Right lobe of liver (tissue), 6 donors: ENCODE data around the gene CBL. TPM values are rescaled to one million over a fixed set of nuclear protein-coding genes. Genes with fewer than 3 reads are reported as not detected.
A peak's percentile ranks its signal among the peaks of the same experiment; 100 is the strongest.

ENCODE experiments used
- ATAC-seq, 4 donors: fragments of 200-7000 bp; cut with Tn5 transposase; one replicate each; pipeline ENCODE4 v1.9.1; 2020; ENCODE audit warnings: mild to moderate bottlenecking in 4 of 4, moderate library complexity in 4 of 4
- DNase-seq, 3 donors: peaks; one replicate each; pipeline ENCODE4 v3.0.0-alpha.2; 2020
- H3K27ac ChIP-seq, 3 donors: fragments of 200-600 bp; one replicate each; pipeline ENCODE4 v1.8.0; 2022
- H3K27me3 ChIP-seq, 2 donors: fragments of 200-600 bp; one replicate each; pipeline ENCODE4 v1.8.0; 2022
- H3K36me3 ChIP-seq, 4 donors: fragments of 200-600 bp; sonication (generic) in 1 of 4; one replicate each; pipeline versions ENCODE4 v1.5.1 to v1.8.0; 2017 to 2022; ENCODE audit warnings: control low read depth in 1 of 4
- H3K4me1 ChIP-seq, 4 donors: fragments of 200-600 bp; sonication (generic) in 1 of 4; one replicate each; pipeline versions ENCODE4 v1.5.1 to v1.8.0; 2017 to 2022; ENCODE audit warnings: control low read depth in 1 of 4
- H3K4me3 ChIP-seq, 3 donors: fragments of 200-600 bp; one replicate each; pipeline ENCODE4 v1.8.0; 2022
- H3K9me3 ChIP-seq, 4 donors: fragments of 200-600 bp; sonication (generic) in 1 of 4; one replicate each; pipeline versions ENCODE4 v1.5.1 to v1.8.0; 2017 to 2022; ENCODE audit warnings: control low read depth in 1 of 4
- POLR2A ChIP-seq: fragments of 450-650 bp; IDR thresholded peaks from one replicate; pipeline ENCODE4 v1.6.1; 2017; ENCODE audit warnings: antibody characterized with exemption, mild to moderate bottlenecking
- WGBS: methylation state at CpG from one replicate; pipeline ENCODE4 v1.1.6; 2018; ENCODE audit warnings: low coverage, low lambda C conversion rate; ENCODE audit not compliant: insufficient coverage; ENCODE audit errors: missing lambda C conversion rate; 5-methylcytosine and 5-hydroxymethylcytosine counted together
- intact Hi-C, 2 donors: fragments of 100-400 bp; cut with DNase I; formaldehyde crosslinking; loops; one replicate each; pipeline versions ENCODE4 v1.11.2 to v1.14.1; 2022
- total RNA-seq, 6 experiments: library from RNA; depleted of rRNA in 2 of 6; stranded (reverse); fragments of >200 nt in 2 of 6; fragmentation: NEBNext Ultra II Directional in 3 of 6; extraction: Animal tissue kit (Norgen Biotek cat#: 25700) in 3 of 6; gene quantifications; one replicate each; pipeline versions ENCODE4 v1.1.0 to v1.2.4, GENCODE V29; 2016 to 2023
- TF ChIP-seq, protein P1 (sequence below), 4 donors: fragments of 200-600 bp in 3 of 4; fragments of 450-650 bp in 1 of 4; IDR thresholded peaks; one replicate each; pipeline versions ENCODE4 v1.5.1 to v1.8.0; 2016 to 2022; ENCODE audit warnings: antibody characterized with exemption in 4 of 4, mild to moderate bottlenecking in 2 of 4
- donor health status: DM: no; HTN: yes; CAD: no.
- donor health status: DM: no; HTN: no; CAD: no.
- donor health status: DM: no; HTN: no; CAD: no.
- donor health status: DM: no; HTN: yes; CAD: no.
- donor health status: DM: no; HTN: yes; CAD: no.

Gene CBL
- total RNA-seq, 6 experiments from 2014 or later = 3.1 to 7.1 (median 4.6) TPM

DNA sequence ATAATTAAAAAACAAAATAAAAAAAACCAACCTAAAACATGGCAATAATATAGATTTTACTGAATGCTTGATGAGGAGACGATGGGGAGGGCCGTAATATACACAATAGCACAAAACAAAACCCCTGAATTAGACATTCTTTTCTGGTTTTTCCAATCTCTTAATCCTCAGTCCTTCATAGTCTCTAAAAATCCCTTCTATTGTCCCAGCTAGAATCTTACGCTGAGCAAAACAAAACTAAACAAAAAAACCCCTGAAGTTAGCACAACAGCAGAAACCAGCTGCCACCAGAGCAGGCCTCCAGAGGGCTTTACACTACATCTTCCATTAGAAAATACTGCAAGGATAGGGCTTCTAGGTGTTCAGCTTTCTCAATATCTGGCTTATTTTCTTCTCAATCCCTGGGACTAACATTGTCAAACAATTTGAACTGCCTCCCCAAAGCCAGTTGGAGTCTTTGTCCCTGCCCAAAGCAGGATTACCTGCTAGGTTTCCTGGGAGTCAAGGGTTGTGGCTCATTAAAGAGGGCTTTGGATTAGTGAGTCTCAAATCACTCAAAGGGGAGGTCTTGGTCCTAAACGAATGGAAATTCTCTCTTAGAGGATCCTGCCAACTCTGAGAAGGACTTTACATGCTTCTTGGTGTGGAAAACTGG lies 126.1 kb downstream of the CBL start:
- Histone ChIP-seq H3K27ac (no peak overlapping the region), H3K9me3 (no peaks in the 10 kb centered on the region), H3K36me3 (no peaks in the 10 kb centered on the region), H3K4me3 (no peak overlapping the region), H3K4me1 (peaks cover 0 to 10% (median 5%) of the 10 kb centered on the region in 4 donors), H3K27me3 (no peaks in the 10 kb centered on the region)
- intact Hi-C loops = no loop called here
- ATAC-seq (no peak), DNase-seq (peak in 1 of 3 donors; percentile 1)
- 65% methylated on average over 4 of the region's 4 CpGs for WGBS
- TF ChIP-seq POLR2A = no peak
- TF ChIP-seq, protein P1, sequence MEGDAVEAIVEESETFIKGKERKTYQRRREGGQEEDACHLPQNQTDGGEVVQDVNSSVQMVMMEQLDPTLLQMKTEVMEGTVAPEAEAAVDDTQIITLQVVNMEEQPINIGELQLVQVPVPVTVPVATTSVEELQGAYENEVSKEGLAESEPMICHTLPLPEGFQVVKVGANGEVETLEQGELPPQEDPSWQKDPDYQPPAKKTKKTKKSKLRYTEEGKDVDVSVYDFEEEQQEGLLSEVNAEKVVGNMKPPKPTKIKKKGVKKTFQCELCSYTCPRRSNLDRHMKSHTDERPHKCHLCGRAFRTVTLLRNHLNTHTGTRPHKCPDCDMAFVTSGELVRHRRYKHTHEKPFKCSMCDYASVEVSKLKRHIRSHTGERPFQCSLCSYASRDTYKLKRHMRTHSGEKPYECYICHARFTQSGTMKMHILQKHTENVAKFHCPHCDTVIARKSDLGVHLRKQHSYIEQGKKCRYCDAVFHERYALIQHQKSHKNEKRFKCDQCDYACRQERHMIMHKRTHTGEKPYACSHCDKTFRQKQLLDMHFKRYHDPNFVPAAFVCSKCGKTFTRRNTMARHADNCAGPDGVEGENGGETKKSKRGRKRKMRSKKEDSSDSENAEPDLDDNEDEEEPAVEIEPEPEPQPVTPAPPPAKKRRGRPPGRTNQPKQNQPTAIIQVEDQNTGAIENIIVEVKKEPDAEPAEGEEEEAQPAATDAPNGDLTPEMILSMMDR (IDR thresholded peaks at IDR 0.05) = no peak

DNA sequence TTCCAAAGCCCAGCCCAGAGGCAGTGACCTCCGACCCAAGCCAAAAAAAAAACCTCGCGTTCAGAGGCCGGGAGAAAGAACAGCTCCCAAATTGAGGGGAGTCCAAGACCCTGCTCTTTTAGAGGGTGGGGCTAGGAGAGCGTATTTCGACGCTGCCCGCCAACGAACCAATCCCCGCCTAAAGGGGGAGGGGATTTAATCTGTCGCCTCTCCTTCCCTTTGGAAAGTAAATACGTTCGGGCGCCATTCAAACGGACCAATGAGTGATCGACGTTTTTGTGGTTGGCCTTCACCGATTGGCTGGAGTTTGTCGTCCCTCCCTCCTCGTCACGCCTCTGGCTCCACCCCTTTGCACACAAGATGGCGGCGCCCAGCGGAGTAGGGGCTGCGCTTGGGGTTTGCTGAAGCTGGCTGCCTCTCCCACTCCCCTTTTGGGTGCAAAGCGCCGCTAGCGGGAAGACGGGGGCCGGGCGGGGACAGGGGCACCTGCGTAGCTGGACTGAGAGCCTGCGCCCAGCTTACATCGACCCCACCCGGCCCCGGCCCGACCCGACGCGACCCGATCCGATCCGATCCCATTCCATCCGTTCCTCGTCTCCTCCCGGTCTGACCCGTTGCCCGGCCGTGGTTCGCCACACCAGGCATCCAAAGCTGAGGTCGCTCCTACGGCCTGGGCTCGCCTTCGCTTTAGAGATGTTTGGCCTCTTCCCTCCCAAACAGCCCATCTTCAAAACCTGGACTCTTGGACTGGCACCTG lies 128.2 kb downstream of the CBL start, which contains the start of gene RNF26:
TSS of gene RNF26 (plus strand) at position 354 of the 757 bp plus-strand sequence. CDS start 596 bp downstream, outside the sequence.
- peak; percentile 73 for TF ChIP-seq POLR2A
- TF ChIP-seq, protein P1 (IDR thresholded peaks at IDR 0.05) = no peak
- no peaks in the 10 kb centered on the region for H3K9me3 ChIP-seq
- peak within 1 kb of the TSS; percentile 59 to 88 (median 74) for H3K27ac ChIP-seq
- no peaks in the 10 kb centered on the region for H3K36me3 ChIP-seq
- no peaks in the 10 kb centered on the region for H3K27me3 ChIP-seq
- peaks cover 0 to 21% (median 7%) of the 10 kb centered on the region in 4 donors for H3K4me1 ChIP-seq
- DNase-seq = peak; percentile 90 to 97 (median 94)
- intact Hi-C loops = no loop called here
- peak within 1 kb of the TSS; percentile 65 to 87 (median 74) for H3K4me3 ChIP-seq
- peak; percentile 91 to 93 (median 92) for ATAC-seq
- 0% methylated on average over 20 of the region's 54 CpGs for WGBS

DNA sequence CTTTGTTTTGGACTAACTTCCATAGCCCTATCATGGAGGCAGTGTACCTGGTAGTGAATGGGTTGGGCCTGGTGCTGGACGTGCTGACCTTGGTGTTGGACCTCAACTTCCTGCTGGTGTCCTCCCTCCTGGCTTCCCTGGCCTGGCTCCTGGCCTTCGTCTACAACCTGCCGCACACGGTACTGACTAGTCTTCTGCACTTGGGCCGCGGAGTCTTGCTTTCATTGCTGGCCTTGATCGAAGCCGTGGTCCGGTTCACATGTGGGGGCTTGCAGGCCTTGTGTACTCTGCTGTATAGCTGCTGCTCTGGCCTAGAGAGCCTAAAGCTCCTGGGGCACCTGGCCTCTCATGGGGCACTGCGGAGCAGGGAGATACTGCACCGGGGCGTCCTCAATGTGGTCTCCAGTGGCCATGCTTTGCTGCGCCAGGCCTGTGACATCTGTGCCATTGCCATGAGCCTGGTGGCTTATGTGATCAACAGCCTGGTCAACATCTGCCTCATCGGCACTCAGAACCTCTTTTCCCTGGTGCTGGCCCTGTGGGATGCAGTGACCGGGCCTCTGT lies 129.0 kb downstream of the CBL start:
- ATAC-seq = no peak
- DNase-seq = peak in 2 of 3 donors; percentile 51 to 56
- no peaks in the 10 kb centered on the region for H3K27me3 ChIP-seq
- TF ChIP-seq, protein P1 (IDR thresholded peaks at IDR 0.05) = no peak
- no peak for TF ChIP-seq POLR2A
- H3K36me3 ChIP-seq = no peaks in the 10 kb centered on the region
- H3K4me3 ChIP-seq = peak overlapping the region; percentile 65 to 87 (median 74)
- H3K27ac ChIP-seq = peak overlapping the region in 2 of 3 donors; percentile 59 to 88
- H3K9me3 ChIP-seq = no peaks in the 10 kb centered on the region
- intact Hi-C loops = no loop called here
- peaks cover 0 to 28% (median 11%) of the 10 kb centered on the region in 4 donors for H3K4me1 ChIP-seq
- 0% methylated on average over 3 of the region's 15 CpGs for WGBS

DNA sequence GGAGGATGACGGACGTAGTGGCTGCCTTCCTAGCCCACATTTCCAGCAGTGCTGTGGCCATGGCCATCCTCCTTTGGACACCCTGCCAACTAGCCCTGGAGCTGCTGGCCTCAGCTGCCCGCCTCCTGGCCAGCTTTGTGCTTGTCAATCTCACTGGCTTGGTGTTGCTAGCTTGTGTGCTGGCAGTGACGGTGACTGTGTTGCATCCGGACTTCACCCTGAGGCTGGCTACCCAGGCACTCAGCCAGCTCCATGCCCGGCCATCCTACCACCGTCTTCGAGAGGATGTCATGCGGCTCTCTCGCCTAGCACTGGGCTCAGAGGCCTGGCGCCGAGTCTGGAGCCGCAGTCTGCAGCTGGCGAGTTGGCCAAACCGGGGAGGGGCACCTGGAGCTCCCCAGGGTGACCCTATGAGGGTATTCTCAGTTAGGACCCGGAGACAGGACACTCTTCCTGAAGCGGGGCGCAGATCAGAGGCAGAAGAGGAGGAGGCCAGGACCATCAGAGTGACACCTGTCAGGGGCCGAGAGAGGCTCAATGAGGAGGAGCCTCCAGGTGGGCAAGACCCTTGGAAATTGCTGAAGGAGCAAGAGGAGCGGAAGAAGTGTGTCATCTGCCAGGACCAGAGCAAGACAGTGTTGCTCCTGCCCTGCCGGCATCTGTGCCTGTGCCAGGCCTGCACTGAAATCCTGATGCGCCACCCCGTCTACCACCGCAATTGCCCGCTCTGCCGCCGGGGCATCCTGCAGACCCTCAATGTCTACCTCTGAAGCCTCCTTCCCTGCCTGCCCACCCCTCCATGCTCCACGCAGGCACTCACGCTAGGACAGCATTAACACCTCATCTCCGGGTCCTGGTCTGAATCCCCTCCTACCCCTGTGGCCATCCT lies 129.8 kb downstream of the CBL start:
- DNase-seq = peak; percentile 88 to 96 (median 95)
- intact Hi-C loops = no loop called here
- peak overlapping the region in 2 of 3 donors; percentile 65 to 87 for H3K4me3 ChIP-seq

More for the DNA sequence above, 129.8 kb downstream of the CBL start:
- H3K27ac ChIP-seq = peak overlapping the region in 1 of 3 donors; percentile 88
- peak; percentile 63 to 75 (median 70) for ATAC-seq
- H3K9me3 ChIP-seq = no peaks in the 10 kb centered on the region
- H3K27me3 ChIP-seq = no peaks in the 10 kb centered on the region
- WGBS = 84% methylated on average over 5 of the region's 30 CpGs
- H3K4me1 ChIP-seq = peaks cover 0 to 28% (median 12%) of the 10 kb centered on the region in 4 donors
- TF ChIP-seq POLR2A = peak; percentile 40
- TF ChIP-seq, protein P1 (IDR thresholded peaks at IDR 0.05) = no peak
- H3K36me3 ChIP-seq = no peaks in the 10 kb centered on the region
